ENCODE results near the gene CLDN1.

GRCh38 chr3:190345027-190345821 lies 23.0 kb upstream of the CLDN1 start:
- TF ChIP-seq, protein P1, sequence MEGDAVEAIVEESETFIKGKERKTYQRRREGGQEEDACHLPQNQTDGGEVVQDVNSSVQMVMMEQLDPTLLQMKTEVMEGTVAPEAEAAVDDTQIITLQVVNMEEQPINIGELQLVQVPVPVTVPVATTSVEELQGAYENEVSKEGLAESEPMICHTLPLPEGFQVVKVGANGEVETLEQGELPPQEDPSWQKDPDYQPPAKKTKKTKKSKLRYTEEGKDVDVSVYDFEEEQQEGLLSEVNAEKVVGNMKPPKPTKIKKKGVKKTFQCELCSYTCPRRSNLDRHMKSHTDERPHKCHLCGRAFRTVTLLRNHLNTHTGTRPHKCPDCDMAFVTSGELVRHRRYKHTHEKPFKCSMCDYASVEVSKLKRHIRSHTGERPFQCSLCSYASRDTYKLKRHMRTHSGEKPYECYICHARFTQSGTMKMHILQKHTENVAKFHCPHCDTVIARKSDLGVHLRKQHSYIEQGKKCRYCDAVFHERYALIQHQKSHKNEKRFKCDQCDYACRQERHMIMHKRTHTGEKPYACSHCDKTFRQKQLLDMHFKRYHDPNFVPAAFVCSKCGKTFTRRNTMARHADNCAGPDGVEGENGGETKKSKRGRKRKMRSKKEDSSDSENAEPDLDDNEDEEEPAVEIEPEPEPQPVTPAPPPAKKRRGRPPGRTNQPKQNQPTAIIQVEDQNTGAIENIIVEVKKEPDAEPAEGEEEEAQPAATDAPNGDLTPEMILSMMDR (IDR thresholded peaks at IDR 0.05 in 4 of 5, conservative IDR thresholded peaks at IDR 0.05 in 1 of 5), result no peak
- no peak for TF ChIP-seq POLR2A (IDR thresholded peaks at IDR 0.05)

All from gastrocnemius medialis (tissue), 4 donors.